IPS DF 4.7 (cell line): ENCODE results near the gene SOS2.

Source experiments
- DNase-seq: peaks from one replicate; pipeline ENCODE4 v3.0.0-alpha.2; 2013; ENCODE audit warnings: low spot score; ENCODE audit errors: extremely low read depth

SOS2 gene

DNA sequence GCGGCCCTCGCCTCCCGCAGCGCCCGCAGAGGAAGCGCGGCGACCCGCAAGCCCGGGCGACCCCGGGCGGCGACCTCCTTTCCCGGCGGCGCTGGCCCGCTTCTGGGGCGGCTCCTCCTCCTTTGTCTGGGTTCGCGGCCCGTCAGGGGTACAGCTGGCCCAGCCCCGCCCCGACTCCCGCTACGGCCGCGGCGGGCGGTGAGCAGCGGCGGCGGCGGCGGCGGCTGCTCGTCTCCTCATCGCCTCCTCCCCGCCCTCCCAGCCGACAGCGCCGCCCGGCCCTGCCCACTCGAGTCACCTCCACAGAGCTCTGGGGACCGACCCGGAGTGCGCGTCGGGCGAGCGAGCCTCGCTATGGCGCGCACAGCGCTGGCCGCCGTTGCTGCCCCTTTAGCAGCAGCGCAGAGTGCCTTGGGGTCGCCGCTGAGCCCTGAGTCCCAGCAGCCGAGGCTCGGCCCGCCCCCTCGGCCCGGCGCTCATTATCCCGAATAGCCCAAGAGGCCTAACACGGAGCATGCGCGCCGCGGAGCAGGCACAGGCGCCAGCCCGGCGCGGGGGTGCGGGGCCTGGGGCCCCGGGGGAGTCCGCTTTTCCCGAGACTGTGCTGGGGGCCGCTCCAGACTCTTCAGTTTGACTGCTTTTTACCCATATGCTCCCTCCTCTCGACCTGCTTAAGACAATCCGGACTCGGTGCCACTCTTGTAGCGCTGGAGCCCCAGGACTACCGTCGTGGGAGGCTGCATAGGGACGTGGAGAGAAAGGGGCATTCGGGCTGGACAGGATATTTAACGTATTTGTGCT, at the start of gene SOS2:
TSS of gene SOS2 (minus strand) at position 104 of the 801 bp plus-strand sequence. CDS start 295 bp downstream, outside the sequence.
- no peak for DNase-seq

- no peak for DNase-seq
Observed at GRCh38 chr14:50272498-50272897, 41.1 kb upstream of the SOS2 start.

GRCh38 chr14:50270932-50271331, 39.6 kb upstream of the SOS2 start:
- no peak for DNase-seq

DNA sequence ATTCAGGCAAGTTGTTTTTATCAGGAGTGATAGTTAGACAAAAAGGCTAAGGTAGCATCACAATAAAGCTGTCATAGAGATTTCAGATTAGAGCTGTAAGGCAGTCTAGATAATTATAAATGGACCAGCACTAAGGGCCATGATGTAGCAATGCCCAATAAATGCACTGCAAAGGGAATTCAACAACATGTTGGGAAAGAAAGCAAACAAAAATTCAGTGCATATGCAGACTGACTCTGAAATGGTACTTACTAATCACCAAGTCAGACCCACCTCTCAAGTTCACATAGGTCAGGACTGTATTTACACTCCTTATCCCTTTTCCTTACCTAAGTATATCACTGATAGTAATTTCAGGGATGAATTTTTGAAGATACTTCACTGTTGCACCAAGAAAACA, 33.7 kb upstream of the SOS2 start:
- DNase-seq: no peak

DNA sequence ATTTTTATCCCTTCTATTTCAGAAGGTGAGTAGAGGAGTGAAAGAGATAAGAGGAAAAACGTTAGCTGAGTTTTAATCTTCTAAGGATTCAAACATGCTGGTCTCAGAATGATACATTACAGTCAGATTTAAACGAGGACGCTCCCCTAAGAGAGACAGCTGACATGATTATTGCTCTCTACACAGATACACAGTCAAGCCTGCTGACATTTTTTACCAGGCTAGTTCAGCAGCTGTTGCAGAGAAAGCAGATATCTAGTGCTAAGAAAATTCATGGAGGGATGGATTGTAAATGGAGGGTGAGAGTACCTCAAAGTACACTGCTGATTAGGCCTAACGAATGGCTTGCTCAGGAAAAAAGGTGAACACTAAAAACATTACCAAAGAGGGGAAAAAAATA, 31.9 kb upstream of the SOS2 start:
- no peak for DNase-seq

DNA sequence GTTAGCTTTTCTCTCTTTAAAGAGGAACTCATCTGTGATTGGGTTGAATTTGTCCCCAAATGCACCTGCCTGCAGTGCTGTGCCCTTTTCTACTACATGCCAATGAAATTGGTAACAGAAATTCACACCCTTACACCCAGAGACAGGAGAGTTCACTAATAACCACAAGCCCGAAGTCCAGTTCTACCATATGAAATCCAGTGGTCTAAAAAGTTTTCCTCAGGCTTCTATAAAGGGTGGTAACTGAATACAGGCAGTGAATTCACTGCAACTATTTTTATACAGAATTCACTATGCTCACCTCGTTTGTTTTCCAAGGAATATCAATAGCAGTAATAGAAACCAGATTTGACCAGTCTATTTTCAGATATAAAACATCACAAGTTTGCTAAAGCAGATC, 31.5 kb upstream of the SOS2 start:
- no peak for DNase-seq

- no peak for DNase-seq
Observed at GRCh38 chr14:50260511-50260910, 29.1 kb upstream of the SOS2 start.

DNA sequence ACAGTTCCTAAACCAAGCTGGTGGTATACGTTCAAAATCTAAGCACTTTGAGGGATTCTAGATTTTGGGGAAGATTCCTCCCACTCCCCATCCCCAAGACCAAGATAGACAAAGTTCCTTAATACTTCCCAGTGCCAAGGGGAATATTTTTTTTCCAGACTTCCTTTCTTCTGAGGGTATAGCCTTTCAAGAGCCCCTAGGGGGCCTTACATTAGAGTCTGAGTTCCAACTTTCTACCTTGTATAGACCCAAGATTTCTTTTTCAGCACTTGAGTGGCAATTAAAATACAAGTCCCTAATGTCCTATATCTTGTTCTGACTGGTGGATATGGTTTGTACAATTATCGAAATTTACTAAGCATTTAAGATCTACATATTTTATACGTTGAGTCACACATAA, 28.7 kb upstream of the SOS2 start:
- no peak for DNase-seq

- no peak for DNase-seq
Observed at GRCh38 chr14:50257732-50258131, 26.4 kb upstream of the SOS2 start.

GRCh38 chr14:50254248-50254647, 22.9 kb upstream of the SOS2 start:
- DNase-seq: no peak

GRCh38 chr14:50249136-50249775, 17.9 kb upstream of the SOS2 start:
- no peak for DNase-seq

DNA sequence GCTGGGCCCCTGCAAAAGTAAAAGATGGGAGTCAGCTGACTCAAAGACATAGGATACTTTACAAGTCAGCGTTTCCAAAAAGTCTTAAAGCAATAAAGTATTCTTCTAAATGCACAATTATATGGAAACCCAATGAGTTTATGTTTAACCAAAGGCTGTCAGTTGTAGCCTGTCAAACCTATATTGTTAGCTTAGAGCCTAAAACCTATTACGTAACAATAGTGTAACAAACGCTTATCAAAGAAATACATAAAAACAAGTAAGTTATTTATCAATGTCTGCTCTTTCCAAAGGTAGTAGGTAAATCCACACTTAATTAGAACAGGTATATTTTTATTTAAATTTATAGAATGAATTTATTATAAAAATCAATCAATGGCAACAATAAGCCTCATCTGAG, 15.9 kb upstream of the SOS2 start:
- no peak for DNase-seq

DNA sequence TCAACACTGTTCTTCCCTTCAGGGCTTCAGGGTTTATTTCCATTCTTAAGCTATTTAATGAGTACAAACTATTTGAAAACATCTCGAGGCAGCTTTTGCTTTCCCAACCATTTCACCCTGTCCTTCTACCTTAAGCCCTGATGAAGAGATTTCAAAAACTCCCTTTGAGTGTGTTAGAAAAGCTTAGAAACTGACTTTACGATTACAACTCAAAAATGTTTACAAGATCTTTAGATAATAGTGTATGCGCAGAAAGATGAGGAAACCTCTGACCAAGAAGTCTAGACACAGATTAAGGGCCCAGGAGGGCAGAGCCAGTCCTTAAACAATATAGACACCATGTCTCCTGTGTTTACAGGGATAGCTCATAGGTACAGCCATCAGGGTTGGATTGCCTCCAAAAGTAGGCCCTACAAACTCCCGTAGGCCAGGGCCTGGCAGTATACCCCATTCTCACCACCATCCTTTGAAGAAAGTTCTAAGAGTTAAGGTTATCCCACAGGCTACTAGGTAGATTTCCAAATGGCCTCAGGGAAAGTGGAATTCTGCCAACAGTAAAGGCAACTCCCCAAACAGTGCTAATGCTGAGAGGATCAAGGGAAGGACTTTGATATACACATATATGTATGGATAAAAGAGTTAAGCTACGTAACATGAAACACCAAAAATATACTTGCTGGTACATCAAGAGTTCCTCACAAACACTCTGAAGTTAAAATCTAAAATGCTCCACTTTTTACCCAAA, 11.4 kb upstream of the SOS2 start:
- DNase-seq: no peak

DNA sequence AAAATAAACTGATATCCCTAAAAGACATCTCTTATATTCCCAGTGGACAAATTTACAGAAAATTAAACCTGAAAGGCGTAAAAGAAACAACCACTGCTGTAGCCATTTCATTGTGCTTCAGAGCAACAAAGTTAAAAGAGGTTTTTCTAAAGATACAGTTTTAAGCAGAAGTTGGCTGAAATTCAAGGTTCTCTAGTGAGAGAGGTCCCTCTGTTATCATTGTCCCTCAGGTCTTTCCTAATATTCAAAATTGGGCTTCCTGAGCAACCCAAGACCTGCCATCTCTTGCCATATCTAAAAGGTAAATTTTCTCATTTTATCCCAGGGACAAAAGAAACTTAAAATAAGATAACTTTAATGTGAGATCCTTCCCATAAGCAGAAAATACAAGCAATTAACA, 10.7 kb upstream of the SOS2 start:
- no peak for DNase-seq

GRCh38 chr14:50237427-50237826, 6.0 kb upstream of the SOS2 start:
- DNase-seq: no peak

DNA sequence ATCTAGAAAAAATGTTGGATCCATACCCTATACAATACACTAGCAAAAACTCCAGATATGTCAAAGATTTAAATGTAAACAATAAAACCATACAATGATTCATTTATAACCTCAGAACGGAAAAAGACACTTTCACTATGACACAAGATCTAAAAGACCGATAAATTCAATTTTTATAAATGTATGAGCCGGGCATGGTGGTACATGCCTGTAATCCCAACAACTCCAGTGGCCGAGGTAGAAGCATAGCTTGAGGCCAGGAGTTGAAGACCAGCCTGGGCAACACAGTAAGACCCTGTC, 2.5 kb upstream of the SOS2 start:
- no peak for DNase-seq

- DNase-seq: no peak
Observed at GRCh38 chr14:50233166-50233950, 2.0 kb upstream of the SOS2 start.

GRCh38 chr14:50232276-50232642, 881 bp upstream of the SOS2 start:
- DNase-seq: no peak

DNA sequence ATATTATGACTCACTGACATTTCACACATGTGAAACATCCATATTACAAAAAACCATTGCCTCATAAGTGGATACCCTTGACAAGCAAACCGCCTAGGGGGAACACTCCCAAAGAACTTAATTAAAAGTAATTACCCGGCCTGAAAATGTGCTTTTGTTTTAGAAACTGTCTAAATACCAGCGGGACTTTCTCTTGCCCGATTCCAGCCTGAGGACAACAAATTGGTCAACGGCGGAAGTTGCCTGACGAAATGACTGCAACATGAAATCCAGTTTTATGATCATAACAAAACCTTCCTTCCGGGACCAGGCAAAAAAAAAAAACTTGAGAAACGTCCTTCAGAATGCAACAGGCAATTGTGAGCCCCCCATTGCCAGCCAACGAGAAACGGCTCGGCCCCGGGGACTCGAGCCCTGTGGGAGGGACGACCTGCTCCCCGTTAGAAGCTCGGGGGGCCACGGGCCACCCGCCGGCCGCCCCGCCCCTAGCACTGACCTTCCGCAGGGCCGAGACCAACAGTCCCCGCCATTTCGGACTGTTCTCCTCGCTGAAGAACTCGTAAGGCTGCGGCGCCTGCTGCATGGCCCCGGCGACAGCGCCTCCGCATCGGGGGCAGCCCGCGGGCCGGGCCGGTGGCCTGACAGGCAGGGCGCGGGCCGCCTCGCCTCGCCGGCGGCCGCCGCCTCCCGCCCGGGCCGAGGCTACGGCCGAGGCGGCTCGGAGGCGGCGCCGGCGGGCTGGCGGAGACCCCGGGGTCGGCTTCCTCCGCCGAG, 490 bp downstream of the SOS2 start:
- no peak for DNase-seq

- no peak for DNase-seq
Observed at GRCh38 chr14:50230401-50230700, 1.0 kb downstream of the SOS2 start.

- no peak for DNase-seq
Observed at GRCh38 chr14:50229681-50230080, 1.7 kb downstream of the SOS2 start.
